HCT116 (cell line): ENCODE results near the gene MMP23B.
"Not testable (repeated sequence)": the region's sequence is repeated elsewhere in the genome, so short reads cannot be mapped to it uniquely, and the experiment has no call there.

Source experiments
- JUND ChIP-seq: IDR thresholded peaks from 2 replicates; pipeline ENCODE4 v1.6.1; 2012
- RAD21 ChIP-seq: IDR thresholded peaks from 2 replicates; pipeline ENCODE4 v1.6.1; 2012; ENCODE audit warnings: low read depth, mild to moderate bottlenecking
- TF ChIP-seq, protein P1 (sequence below): IDR thresholded peaks from 2 replicates; pipeline ENCODE4 v1.6.1; 2012; ENCODE audit warnings: low read depth
- TF ChIP-seq, protein P2 (sequence below), 3 experiments: fragments of 200-600 bp in 1 of 3; sonication (generic) in 1 of 3; IDR thresholded peaks in 2 of 3; conservative IDR thresholded peaks in 1 of 3; 2 replicates each; pipeline ENCODE4 v1.5.1; 2012 to 2017; ENCODE audit warnings: low read depth in 2 of 3, low read length in 2 of 3, antibody characterized with exemption in 1 of 3, borderline replicate concordance in 1 of 3, control low read depth in 1 of 3, mild to moderate bottlenecking in 1 of 3, mixed read lengths in 1 of 3, mixed run types in 1 of 3, moderate library complexity in 1 of 3; ENCODE audit not compliant: insufficient read depth in 1 of 3

DNA sequence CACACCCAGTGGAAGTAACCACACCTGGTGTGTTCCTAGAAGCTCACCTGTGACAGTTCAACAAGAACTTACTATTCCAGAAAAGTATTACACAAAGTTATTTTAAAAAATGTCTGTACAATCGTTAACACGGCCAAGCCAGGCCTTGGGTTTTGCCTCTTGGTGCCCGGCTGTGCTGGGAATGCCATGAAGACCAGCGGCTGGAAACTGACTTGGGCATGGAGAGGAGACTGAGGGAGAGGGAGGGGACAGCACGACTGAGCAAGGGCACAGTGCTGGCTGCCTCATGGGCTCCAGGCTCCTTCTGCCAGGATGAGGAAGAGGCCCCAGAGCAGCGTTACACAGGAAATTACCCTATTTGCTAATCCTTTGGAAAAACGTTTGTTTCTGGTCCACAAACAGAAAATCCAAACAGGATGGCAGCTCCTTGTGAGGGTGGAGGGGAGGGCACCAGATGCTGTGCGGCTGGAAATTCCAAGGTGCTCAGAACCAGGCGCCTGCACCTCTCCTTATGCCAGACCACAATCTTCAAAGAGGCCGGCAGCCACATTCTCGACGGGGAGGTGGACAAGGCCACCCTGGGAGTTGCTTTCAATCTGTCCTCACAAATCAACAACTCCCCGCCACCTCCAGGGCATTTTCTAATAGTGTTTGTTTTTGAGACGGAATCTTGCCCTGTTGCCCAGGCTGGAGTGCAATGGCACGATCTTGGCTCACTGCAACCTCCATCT lies 31.0 kb downstream of the MMP23B start:
- TF ChIP-seq JUND, RAD21: not testable (repeated sequence)
- TF ChIP-seq, protein P1, sequence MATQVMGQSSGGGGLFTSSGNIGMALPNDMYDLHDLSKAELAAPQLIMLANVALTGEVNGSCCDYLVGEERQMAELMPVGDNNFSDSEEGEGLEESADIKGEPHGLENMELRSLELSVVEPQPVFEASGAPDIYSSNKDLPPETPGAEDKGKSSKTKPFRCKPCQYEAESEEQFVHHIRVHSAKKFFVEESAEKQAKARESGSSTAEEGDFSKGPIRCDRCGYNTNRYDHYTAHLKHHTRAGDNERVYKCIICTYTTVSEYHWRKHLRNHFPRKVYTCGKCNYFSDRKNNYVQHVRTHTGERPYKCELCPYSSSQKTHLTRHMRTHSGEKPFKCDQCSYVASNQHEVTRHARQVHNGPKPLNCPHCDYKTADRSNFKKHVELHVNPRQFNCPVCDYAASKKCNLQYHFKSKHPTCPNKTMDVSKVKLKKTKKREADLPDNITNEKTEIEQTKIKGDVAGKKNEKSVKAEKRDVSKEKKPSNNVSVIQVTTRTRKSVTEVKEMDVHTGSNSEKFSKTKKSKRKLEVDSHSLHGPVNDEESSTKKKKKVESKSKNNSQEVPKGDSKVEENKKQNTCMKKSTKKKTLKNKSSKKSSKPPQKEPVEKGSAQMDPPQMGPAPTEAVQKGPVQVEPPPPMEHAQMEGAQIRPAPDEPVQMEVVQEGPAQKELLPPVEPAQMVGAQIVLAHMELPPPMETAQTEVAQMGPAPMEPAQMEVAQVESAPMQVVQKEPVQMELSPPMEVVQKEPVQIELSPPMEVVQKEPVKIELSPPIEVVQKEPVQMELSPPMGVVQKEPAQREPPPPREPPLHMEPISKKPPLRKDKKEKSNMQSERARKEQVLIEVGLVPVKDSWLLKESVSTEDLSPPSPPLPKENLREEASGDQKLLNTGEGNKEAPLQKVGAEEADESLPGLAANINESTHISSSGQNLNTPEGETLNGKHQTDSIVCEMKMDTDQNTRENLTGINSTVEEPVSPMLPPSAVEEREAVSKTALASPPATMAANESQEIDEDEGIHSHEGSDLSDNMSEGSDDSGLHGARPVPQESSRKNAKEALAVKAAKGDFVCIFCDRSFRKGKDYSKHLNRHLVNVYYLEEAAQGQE: not testable (repeated sequence)
- TF ChIP-seq, protein P2, sequence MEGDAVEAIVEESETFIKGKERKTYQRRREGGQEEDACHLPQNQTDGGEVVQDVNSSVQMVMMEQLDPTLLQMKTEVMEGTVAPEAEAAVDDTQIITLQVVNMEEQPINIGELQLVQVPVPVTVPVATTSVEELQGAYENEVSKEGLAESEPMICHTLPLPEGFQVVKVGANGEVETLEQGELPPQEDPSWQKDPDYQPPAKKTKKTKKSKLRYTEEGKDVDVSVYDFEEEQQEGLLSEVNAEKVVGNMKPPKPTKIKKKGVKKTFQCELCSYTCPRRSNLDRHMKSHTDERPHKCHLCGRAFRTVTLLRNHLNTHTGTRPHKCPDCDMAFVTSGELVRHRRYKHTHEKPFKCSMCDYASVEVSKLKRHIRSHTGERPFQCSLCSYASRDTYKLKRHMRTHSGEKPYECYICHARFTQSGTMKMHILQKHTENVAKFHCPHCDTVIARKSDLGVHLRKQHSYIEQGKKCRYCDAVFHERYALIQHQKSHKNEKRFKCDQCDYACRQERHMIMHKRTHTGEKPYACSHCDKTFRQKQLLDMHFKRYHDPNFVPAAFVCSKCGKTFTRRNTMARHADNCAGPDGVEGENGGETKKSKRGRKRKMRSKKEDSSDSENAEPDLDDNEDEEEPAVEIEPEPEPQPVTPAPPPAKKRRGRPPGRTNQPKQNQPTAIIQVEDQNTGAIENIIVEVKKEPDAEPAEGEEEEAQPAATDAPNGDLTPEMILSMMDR (IDR thresholded peaks at IDR 0.05 in 2 of 3, conservative IDR thresholded peaks at IDR 0.05 in 1 of 3; ENCODE audit: borderline replicate concordance in 1 of 3, insufficient read depth in 1 of 3, low read depth in 2 of 3, low read length in 2 of 3): not testable (repeated sequence)
